NCI-H446 (cell line): ENCODE data around the gene CA7.

Experiments used
- DNase-seq, 2 experiments: peaks; one replicate each; lab custom pipeline; 2025; lab: John Stamatoyannopoulos, UW

The CA7 gene

DNA sequence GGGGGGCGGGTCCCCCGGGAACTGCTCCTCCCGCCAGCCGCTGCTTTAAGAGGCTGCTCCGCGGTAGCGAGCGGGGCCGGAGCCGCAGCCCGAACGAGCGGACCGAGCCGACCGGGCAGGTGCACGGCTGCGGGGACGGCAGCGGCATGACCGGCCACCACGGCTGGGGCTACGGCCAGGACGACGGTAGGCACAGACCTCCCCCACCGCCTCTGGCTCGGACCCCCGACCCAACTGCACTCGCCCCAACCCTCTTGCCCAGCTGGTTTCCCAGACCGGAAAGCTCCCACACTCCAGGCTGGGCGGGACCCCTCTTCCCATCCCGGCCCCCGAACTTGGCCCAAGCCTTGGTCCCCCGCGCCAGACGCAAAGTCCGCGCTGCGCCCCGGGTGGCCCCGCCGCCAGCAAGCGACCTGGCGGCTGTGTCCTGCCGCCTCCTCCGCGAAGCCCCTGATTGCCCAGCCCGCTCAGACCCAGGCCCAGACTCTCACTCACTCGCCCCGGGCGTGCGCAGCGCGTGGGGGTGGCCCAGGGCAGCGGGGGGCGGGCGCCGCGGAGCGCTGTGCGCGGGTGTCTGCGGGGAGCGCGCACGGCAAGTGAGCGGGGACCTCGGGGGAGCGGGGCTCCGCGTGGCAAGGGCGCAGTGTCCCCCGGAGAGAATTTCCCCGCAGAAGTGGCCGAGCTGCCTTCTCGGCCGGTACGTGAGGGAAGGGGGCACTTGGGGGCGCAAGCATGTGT is at the start of gene CA7:
Gene CA7, plus strand, starts transcription at position 73 of the 738 bp plus-strand sequence. Its CDS starts 74 bp downstream, at position 147.
- DNase-seq = no peak

DNA sequence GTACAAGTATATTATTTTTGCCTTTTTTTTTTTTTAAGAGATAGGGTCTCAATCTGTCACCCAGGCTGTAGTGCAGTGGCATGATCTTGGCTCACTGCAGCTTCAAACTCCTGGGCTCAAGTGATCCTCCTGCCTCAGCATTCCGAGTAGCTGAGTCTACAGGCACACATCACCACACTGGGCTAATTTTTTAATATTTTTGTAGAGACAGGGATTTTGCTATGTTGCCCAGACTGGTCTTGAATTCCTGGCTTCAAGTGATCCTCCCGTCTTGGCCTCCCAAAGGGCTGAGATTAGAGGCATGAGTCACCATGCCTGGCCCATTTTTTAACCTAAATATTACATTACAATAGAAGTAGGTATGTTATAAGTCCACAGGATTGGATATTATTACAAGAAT is 46.1 kb upstream of the CA7 start:
- no peak for DNase-seq

DNA sequence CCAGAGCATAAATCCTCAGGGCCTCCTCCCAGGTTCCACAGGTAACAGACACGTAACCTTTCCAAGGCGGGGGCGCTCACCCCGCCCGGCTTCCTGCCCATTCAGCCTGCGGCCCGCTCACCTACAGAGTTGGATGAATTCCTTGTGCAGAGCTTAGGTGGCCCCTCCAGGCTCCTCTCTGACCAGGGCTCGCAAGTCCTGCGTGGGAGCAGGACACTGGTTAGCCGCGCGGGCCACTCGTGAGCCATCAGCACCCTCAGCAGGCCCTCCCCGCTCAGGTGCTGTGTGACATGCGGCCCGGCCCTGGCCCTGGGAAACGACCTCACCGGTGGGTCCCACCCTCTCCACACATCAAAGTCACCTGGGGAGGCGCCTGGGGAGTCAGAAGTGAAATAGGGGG is 43.4 kb upstream of the CA7 start:
- no peak for DNase-seq

DNA sequence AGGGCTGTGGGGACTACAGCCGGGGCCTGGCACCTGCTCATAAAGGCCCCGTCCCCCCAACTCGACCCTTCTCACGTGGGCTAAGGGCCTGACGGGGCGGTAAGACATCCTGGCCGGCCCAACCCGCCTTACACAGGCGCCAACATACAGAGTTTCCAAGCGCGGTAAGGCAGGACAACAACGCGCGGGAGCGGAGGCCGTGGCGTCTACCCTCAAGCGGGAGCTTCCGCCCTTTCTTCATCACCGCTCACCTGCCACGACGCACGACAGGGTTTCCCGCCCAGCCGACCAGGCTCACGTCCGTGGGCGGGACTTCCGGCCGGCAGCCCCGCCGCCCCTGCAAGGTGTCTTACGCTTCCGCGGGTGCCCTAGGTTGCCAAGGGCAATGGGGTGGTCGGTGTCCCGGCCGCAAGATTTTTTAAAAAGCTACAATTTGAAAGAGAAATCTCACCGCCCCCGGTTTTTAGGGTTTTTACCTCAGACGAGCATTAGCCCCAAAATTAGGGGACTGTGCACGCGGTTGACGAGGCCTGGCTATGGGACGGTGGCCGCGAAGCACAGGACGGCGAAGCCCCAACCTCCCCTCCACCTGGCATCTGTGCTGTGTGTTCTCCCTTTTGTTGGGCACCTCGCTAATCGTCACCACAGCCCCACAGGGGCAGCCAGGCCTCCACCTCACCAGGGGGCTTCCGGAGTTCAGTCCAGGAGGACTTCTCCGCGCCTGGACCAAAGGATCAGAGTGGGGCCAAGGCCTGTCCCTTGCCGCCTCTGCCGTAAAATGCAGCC is 42.7 kb upstream of the CA7 start, which contains the start of gene TERB1:
Gene TERB1, minus strand, starts transcription at position 265 of the 786 bp plus-strand sequence. CDS start 4,786 bp downstream, outside the sequence.
- DNase-seq = no peak

DNA sequence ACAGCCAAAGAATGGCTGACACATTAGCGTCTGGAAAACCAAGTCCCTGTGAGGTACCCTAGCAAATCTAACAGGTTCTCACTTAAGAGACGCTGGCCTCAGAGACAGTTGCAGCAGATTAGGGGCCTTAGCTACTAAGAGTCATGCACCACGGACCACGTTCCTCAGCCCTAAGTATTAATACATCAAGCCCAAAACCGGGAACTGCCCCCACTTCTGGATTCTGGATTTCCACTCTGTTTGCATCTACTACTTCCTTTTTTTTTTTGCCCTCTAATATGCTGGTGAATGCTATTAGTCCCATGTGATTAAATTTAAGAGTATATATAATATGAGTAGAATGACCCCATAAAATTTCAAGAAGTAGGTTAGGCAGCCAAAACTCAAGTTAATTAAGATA is 42.1 kb upstream of the CA7 start:
- no peak for DNase-seq

GRCh38 chr16:66809765-66810164 is 34.4 kb upstream of the CA7 start:
- DNase-seq = no peak

DNA sequence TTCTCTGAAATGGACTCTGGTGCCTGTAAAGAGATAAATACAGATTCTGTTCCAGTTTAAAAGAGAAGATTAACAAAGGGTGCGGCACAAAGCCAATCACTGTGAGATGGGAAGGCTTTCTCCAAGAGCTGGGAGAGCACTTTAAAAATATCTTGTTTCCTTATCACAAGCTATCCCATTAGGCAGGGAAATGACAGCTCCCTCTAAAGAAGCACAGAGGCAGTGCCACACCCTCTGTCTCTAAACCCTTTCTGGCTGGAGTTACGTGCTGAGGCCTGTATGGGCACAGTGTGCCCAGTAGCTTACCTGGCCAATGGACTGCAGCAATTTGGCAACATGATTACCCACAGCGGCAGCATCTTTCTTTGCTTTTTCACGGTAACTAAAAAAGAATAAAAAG is 33.8 kb upstream of the CA7 start:
- DNase-seq = no peak

- no peak for DNase-seq
Observed at GRCh38 chr16:66811043-66811442, 33.2 kb upstream of the CA7 start.

DNA sequence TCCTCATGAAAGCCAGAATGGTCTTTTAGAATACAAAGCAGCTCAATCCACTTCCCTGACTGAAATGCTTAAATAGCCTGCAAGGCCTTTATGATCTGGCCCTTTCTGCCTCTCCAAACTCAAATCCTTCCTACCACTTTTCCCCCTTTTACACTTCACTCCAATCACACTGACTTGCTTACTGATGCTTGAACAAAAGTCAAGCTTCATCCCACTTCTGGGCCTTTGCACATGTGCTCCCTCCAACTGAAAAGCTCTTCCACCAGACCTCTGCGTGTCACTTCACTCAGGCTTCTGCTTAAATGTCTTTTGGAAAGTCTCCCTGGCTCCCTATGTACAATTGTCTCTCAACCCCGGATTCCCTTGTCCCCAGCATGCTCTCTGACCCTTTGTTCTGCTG is 29.5 kb upstream of the CA7 start:
- DNase-seq = no peak

DNA sequence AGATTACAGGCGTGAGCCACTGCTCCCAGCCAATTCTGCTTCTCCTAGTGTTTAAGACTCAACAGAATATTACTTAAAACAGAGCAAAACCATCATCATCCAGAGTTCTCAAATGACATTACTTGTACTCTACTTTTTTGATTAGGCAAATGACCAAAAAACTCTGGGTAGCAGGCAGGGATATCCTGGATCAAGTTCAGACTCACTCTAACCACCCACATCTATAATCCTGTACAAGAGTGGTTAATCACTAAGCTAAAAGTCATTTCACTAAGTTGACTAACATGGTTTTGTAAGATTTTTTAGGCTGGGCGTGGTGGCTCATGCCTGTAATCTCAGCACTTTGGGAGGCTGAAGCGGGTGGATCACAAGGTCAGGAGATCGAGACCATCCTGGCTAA is 20.2 kb upstream of the CA7 start:
- DNase-seq = no peak

- peak; percentile 51 to 91 for DNase-seq
Observed at GRCh38 chr16:66830422-66831404, 13.5 kb upstream of the CA7 start, which contains the start of gene NAE1. TSS of gene NAE1 (minus strand) at chr16:66830976. CDS start at chr16:66830899, 77 bp downstream.

DNA sequence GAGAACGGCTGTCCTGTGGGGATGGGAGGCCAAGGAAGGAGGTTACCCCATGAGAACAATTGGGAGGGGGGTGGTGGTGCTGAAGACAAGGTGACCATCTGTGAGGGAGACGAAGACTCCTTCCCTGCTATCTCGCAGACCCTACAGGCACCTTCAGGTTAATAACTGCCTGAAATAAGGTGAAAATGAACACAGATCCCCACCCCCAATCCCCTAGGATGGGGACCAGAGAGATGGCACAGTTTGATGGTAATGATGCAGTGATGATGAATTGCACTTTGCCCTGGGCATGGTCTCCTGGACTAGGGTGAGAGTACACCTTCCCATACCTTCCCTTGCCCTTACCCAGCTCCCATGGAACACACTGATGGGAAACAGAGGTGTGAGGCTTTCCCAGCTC is 12.0 kb upstream of the CA7 start:
- no peak for DNase-seq

- DNase-seq = no peak
Observed at GRCh38 chr16:66832661-66833305, 11.4 kb upstream of the CA7 start.

DNA sequence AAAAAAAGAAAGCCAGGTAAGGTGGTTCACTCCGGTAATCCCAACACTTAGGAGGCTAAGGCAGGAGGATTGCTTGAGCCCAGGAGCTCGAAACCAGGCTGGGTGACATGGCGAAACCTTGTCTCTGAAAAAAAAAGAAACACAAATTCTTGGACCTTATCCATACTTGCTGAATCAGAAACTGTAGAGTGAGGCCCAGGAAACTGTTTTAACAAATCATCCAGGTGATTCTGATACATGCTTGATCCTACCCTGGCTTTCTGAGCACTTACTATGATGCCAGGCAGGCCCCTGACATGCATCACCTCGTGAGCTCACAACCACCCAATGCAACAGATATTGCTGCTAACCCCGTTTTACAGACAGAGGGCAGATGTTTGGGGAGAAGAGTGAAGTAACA is 9.5 kb upstream of the CA7 start:
- no peak for DNase-seq

GRCh38 chr16:66840883-66841282 is 3.3 kb upstream of the CA7 start:
- DNase-seq = no peak

DNA sequence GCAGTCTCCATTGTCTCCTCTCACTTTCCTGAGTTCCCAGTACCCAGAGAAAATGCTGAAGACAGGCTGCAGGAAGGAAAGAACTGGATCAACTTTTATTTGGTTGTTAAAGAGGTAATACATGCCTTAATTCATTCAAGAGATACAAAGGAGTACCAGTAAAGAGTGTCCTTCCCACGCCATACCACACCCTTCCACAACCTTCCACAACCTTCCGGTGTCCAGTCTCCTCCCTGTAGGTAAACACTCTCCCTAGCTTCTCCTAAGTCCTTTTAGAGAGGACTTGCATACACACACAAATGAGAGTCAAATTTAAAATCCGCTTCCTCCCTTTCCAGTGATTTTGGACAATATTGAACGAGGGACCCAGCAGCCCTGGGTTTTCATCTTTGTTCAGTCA is 2.8 kb upstream of the CA7 start:
- DNase-seq = no peak

DNA sequence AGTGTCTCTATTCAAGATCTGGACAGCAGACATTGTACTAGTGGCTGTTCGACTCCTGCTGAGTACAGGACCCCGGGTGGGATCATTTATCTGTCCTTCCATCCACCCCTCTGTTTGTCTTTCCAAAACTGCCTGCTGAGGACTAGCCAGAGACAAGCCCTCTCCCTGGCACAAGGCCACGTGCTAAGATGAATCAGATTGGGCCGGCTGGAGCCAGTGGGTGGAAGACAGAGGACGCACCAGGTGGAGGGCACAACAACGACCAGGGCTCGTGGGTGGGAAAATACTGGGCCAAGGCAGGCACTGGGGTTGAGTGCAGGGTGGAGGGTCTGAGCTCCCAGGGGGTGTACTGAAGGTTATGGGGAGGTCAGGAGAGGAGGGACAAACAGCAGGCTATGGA is 1.4 kb upstream of the CA7 start:
- peak in 1 of 2 experiments; percentile 6 for DNase-seq

GRCh38 chr16:66843191-66843590 is 1.0 kb upstream of the CA7 start:
- DNase-seq = no peak

- DNase-seq = no peak
Observed at GRCh38 chr16:66844009-66844341, 239 bp upstream of the CA7 start.

DNA sequence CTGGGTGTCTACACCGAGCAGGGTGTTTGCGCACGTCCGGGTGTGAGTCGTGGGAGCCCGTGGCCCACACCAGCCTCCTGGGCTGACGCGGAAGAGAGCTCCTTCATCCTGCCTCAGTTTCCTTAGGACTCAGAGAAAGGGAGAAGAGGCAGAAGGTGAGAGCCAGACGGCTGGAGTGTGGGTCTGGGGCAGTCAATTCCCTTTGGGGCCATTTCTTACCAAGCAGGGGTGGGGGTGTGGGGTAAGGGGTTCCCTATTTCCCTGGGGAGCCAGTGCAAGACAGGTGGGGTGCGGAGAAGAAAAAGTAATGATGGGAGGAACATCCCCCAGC is 831 bp downstream of the CA7 start:
- DNase-seq = no peak

DNA sequence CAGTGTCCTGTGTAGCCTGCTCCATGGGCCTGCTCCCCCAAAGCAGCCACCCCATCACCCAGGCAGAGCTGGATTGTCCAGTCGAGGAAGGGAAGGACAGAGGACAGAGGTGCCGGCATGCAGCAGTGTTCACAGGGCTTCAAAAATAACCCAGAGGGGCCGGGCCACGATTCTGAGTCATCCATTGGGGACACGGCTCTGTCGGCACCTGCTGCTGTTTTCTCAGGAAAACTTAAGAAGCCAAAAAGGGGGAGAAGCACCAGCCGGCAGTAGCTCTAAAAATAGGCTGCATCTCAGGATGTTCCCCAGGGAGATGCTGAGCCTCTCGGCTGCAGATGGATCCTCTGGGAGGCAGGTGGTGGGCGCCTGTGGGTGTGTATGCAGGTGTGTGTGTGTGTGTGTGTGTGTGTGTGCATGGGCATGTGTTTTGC is 1.6 kb downstream of the CA7 start:
- DNase-seq = peak in 1 of 2 experiments; percentile 26

- no peak for DNase-seq
Observed at GRCh38 chr16:66846266-66846665, 2.1 kb downstream of the CA7 start.
